HEK293T (cell line): ENCODE results near the gene FGGY.

Experiments
- ARNT ChIP-seq: fragments of 450-650 bp; IDR thresholded peaks from 2 replicates; pipeline ENCODE4 v1.6.1; 2017; ENCODE audit warnings: mild to moderate bottlenecking
- BHLHE40 ChIP-seq: fragments of 450-650 bp; IDR thresholded peaks from 2 replicates; pipeline ENCODE4 v1.6.1; 2016; ENCODE audit warnings: mild to moderate bottlenecking, moderate library complexity, borderline replicate concordance
- ELF4 ChIP-seq: fragments of 450-650 bp; IDR thresholded peaks from 2 replicates; pipeline ENCODE4 v1.6.1; 2017; ENCODE audit warnings: antibody characterized with exemption
- FOXA1 ChIP-seq: fragments of 450-650 bp; IDR thresholded peaks from 2 replicates; pipeline ENCODE4 v1.6.1; 2016; ENCODE audit warnings: mild to moderate bottlenecking
- FOXM1 ChIP-seq: fragments of 450-650 bp; IDR thresholded peaks from 2 replicates; pipeline ENCODE4 v1.6.1; 2017; ENCODE audit warnings: mild to moderate bottlenecking, borderline replicate concordance
- HDGF ChIP-seq: fragments of 450-650 bp; IDR thresholded peaks from 2 replicates; pipeline ENCODE4 v1.6.1; 2017; ENCODE audit warnings: antibody characterized with exemption, borderline replicate concordance
- SUZ12 ChIP-seq: fragments of 450-650 bp; IDR thresholded peaks from 2 replicates; pipeline ENCODE4 v1.6.1; 2016; ENCODE audit warnings: mild to moderate bottlenecking
- ZNF384 ChIP-seq: fragments of 450-650 bp; IDR thresholded peaks from 2 replicates; pipeline ENCODE4 v1.6.1; 2016
- TF ChIP-seq, protein P1 (sequence below): fragments of 450-650 bp; IDR thresholded peaks from 2 replicates; pipeline ENCODE4 v1.6.1; 2016

GRCh38 chr1:59718064-59718988, 421.4 kb downstream of the FGGY start:
- TF ChIP-seq FOXM1 (no peak), HDGF (no peak), FOXA1 (no peak), ZNF384 (no peak), ARNT (no peak), BHLHE40 (no peak), ELF4 (no peak), SUZ12 (no peak)
- TF ChIP-seq, protein P1, sequence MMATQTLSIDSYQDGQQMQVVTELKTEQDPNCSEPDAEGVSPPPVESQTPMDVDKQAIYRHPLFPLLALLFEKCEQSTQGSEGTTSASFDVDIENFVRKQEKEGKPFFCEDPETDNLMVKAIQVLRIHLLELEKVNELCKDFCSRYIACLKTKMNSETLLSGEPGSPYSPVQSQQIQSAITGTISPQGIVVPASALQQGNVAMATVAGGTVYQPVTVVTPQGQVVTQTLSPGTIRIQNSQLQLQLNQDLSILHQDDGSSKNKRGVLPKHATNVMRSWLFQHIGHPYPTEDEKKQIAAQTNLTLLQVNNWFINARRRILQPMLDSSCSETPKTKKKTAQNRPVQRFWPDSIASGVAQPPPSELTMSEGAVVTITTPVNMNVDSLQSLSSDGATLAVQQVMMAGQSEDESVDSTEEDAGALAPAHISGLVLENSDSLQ, result no peak
